ENCODE results near the gene EXOC2. TPM values are rescaled to one million over a fixed set of nuclear protein-coding genes. Genes with fewer than 3 reads are reported as not detected.
"Not testable (repeated sequence)": the region's sequence is repeated elsewhere in the genome, so short reads cannot be mapped to it uniquely, and the experiment has no call there.

EXOC2 gene
- total RNA-seq, 1 donor from 2014 or later, result 22.9 TPM

- Mint-ChIP-seq H3K4me3 (no peak overlapping the region), H3K27ac (no peak overlapping the region), H3K27me3 (no peaks in the 10 kb centered on the region), H3K4me1 (ENCODE audit: unreplicated experiment) (no peaks in the 10 kb centered on the region), H3K36me3 (peaks cover 19% of the 10 kb centered on the region), H3K9me3 (no peaks in the 10 kb centered on the region)
- no peak for DNase-seq (ENCODE audit: extremely low spot score, unreplicated experiment)
- TF ChIP-seq, protein P1, sequence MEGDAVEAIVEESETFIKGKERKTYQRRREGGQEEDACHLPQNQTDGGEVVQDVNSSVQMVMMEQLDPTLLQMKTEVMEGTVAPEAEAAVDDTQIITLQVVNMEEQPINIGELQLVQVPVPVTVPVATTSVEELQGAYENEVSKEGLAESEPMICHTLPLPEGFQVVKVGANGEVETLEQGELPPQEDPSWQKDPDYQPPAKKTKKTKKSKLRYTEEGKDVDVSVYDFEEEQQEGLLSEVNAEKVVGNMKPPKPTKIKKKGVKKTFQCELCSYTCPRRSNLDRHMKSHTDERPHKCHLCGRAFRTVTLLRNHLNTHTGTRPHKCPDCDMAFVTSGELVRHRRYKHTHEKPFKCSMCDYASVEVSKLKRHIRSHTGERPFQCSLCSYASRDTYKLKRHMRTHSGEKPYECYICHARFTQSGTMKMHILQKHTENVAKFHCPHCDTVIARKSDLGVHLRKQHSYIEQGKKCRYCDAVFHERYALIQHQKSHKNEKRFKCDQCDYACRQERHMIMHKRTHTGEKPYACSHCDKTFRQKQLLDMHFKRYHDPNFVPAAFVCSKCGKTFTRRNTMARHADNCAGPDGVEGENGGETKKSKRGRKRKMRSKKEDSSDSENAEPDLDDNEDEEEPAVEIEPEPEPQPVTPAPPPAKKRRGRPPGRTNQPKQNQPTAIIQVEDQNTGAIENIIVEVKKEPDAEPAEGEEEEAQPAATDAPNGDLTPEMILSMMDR (conservative IDR thresholded peaks at IDR 0.05), result no peak
These were observed 123.9 kb downstream of the EXOC2 start for GRCh38 chr6:568954-569523.

DNA sequence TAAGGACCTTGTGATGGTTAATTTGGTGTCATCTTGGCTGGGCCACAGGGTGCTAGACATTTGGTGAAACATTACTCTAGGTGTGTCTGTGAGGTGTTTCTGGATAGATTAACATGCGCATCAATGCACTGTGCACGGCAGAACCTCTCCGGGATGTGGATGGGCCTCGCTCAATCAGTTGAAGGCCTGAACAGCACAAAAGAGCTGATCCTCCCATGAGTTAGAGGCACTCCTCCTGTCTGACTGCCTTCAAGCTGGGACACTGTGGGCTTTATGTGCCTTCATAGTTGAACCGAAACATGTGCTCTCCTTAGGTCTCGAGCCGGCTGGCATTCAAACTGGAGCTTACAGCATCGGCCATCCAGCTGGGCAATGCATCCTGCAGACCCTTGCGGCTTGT lies 124.9 kb downstream of the EXOC2 start:
- no peaks in the 10 kb centered on the region for H3K27me3 Mint-ChIP-seq
- no peak overlapping the region for H3K27ac Mint-ChIP-seq
- TF ChIP-seq, protein P1 (conservative IDR thresholded peaks at IDR 0.05), result no peak
- H3K36me3 Mint-ChIP-seq, result peaks cover 15% of the 10 kb centered on the region
- no peaks in the 10 kb centered on the region for H3K4me1 Mint-ChIP-seq (ENCODE audit: unreplicated experiment)
- H3K9me3 Mint-ChIP-seq, result no peaks in the 10 kb centered on the region
- no peak overlapping the region for H3K4me3 Mint-ChIP-seq
- DNase-seq (ENCODE audit: extremely low spot score, unreplicated experiment), result no peak

DNA sequence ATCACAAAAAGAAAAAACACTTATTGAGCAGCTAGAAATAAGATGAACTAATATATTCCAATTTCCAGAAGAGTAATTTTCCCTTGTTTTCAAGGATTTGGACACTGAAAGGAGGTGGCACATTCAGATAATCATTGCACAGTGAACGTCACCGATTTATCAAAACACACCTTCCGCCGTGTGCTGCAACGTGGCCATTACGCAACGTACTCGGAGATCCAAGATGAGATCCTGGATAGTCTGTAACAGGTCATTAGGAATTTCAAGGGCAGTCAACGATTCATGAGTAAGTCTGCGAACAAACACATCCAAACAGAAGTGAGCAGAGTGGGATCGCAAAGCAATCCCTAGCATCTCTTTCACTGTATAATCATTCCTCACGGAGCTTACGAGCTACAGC lies 129.1 kb downstream of the EXOC2 start:
- no peak overlapping the region for H3K27ac Mint-ChIP-seq
- H3K9me3 Mint-ChIP-seq, result no peaks in the 10 kb centered on the region
- TF ChIP-seq, protein P1 (conservative IDR thresholded peaks at IDR 0.05), result no peak
- DNase-seq (ENCODE audit: extremely low spot score, unreplicated experiment), result no peak
- H3K27me3 Mint-ChIP-seq, result no peaks in the 10 kb centered on the region
- no peaks in the 10 kb centered on the region for H3K4me1 Mint-ChIP-seq (ENCODE audit: unreplicated experiment)
- H3K36me3 Mint-ChIP-seq, result peaks cover 17% of the 10 kb centered on the region
- no peak overlapping the region for H3K4me3 Mint-ChIP-seq

GRCh38 chr6:562052-562676 lies 130.8 kb downstream of the EXOC2 start:
- no peaks in the 10 kb centered on the region for H3K4me1 Mint-ChIP-seq (ENCODE audit: unreplicated experiment)
- no peak for DNase-seq (ENCODE audit: extremely low spot score, unreplicated experiment)
- no peaks in the 10 kb centered on the region for H3K9me3 Mint-ChIP-seq
- no peak overlapping the region for H3K4me3 Mint-ChIP-seq
- peaks cover 21% of the 10 kb centered on the region for H3K36me3 Mint-ChIP-seq
- no peaks in the 10 kb centered on the region for H3K27me3 Mint-ChIP-seq
- no peak overlapping the region for H3K27ac Mint-ChIP-seq
- TF ChIP-seq, protein P1 (conservative IDR thresholded peaks at IDR 0.05), result no peak

DNA sequence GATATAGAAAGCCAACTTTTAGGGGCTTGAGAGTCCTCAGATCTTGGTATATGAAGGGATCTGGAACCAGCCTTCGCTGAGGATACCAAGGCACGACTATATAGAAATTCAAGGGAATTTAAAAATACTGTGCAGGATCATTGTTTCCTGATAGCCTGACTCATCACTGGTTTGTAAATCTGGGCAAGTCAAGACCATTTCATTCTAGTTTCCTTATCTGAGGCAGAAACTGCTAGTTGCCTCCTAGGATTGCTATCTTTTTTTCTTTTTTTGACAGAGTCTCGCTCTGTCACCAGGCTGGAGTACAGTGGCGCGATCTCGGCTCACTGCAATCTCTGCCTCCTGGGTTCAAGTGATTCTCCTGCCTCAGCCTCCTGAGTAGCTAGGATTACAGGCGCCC lies 131.6 kb downstream of the EXOC2 start:
- H3K27ac Mint-ChIP-seq; DNase-seq (ENCODE audit: extremely low spot score, unreplicated experiment); H3K27me3 Mint-ChIP-seq; H3K4me3 Mint-ChIP-seq; H3K9me3 Mint-ChIP-seq; H3K4me1 Mint-ChIP-seq (ENCODE audit: unreplicated experiment): not testable (repeated sequence)
- H3K36me3 Mint-ChIP-seq, result peaks cover 23% of the 10 kb centered on the region

GRCh38 chr6:558959-559358 lies 134.0 kb downstream of the EXOC2 start:
- no peak for DNase-seq (ENCODE audit: extremely low spot score, unreplicated experiment)
- TF ChIP-seq, protein P1 (conservative IDR thresholded peaks at IDR 0.05), result no peak
- Mint-ChIP-seq H3K4me1 (ENCODE audit: unreplicated experiment) (no peaks in the 10 kb centered on the region), H3K36me3 (peaks cover 32% of the 10 kb centered on the region), H3K27me3 (no peaks in the 10 kb centered on the region), H3K9me3 (no peaks in the 10 kb centered on the region), H3K4me3 (no peak overlapping the region), H3K27ac (no peak overlapping the region)
